GM12892 (cell line): Measurements from ENCODE around the gene KCNQ5.

ENCODE experiments used
- DNase-seq: peaks from one replicate; pipeline ENCODE4 v3.0.0; 2011; ENCODE audit not compliant: insufficient read length
- FAIRE-seq: peaks from 2 replicates; lab custom pipeline; 2011; peaks lifted over from hg19 to GRCh38; lab: Jason Lieb, UNC
- POLR2A ChIP-seq: IDR thresholded peaks from 2 replicates; pipeline ENCODE4 v1.6.1; 2011; ENCODE audit warnings: low read depth, low read length, control low read depth
- POLR2AphosphoS5 ChIP-seq: IDR thresholded peaks from 2 replicates; pipeline ENCODE4 v1.6.1; 2011; ENCODE audit warnings: low read depth, low read length, control low read depth
- TAF1 ChIP-seq: IDR thresholded peaks from 2 replicates; pipeline ENCODE4 v1.6.1; 2011; ENCODE audit warnings: low read depth, mild to moderate bottlenecking, control low read depth, low read length, borderline replicate concordance

KCNQ5 gene

GRCh38 chr6:72953971-72954381 is 332.1 kb downstream of the KCNQ5 start:
- TF ChIP-seq POLR2AphosphoS5: no peak
- no peak for TF ChIP-seq POLR2A
- no peak for TF ChIP-seq TAF1

GRCh38 chr6:72954716-72955115 is 332.9 kb downstream of the KCNQ5 start:
- FAIRE-seq: no peak
- TF ChIP-seq POLR2A: no peak
- no peak for TF ChIP-seq POLR2AphosphoS5
- no peak for TF ChIP-seq TAF1

More at GRCh38 chr6:72953971-72954381, 332.1 kb downstream of the KCNQ5 start:
- DNase-seq: no peak
- FAIRE-seq: no peak

GRCh38 chr6:72955666-72956065 is 333.8 kb downstream of the KCNQ5 start:
- FAIRE-seq: no peak
- TF ChIP-seq POLR2AphosphoS5 (no peak), POLR2A (no peak), TAF1 (no peak)
- no peak for DNase-seq

More at GRCh38 chr6:72954716-72955115, 332.9 kb downstream of the KCNQ5 start:
- DNase-seq: no peak

GRCh38 chr6:72956272-72956671 is 334.4 kb downstream of the KCNQ5 start:
- DNase-seq (no peak), FAIRE-seq (no peak)
- TF ChIP-seq POLR2A (no peak), TAF1 (no peak), POLR2AphosphoS5 (no peak)

GRCh38 chr6:72959821-72960220 is 338.0 kb downstream of the KCNQ5 start:
- FAIRE-seq: no peak

GRCh38 chr6:72963946-72964345 is 342.1 kb downstream of the KCNQ5 start:
- DNase-seq (no peak), FAIRE-seq (no peak)
- no peak for TF ChIP-seq TAF1
- no peak for TF ChIP-seq POLR2A
- no peak for TF ChIP-seq POLR2AphosphoS5

More at GRCh38 chr6:72959821-72960220, 338.0 kb downstream of the KCNQ5 start:
- TF ChIP-seq POLR2A: no peak
- DNase-seq: no peak

- no peak for FAIRE-seq
- TF ChIP-seq TAF1 (no peak), POLR2A (no peak), POLR2AphosphoS5 (no peak)
- no peak for DNase-seq
Measured at GRCh38 chr6:72966628-72967280, 344.9 kb downstream of the KCNQ5 start.

- no peak for DNase-seq
- TF ChIP-seq POLR2AphosphoS5: no peak
- no peak for TF ChIP-seq TAF1
- TF ChIP-seq POLR2A: no peak
- no peak for FAIRE-seq
Measured at GRCh38 chr6:72967329-72967728, 345.5 kb downstream of the KCNQ5 start.

- FAIRE-seq (no peak), DNase-seq (no peak)
- TF ChIP-seq POLR2A: no peak
- no peak for TF ChIP-seq TAF1
- no peak for TF ChIP-seq POLR2AphosphoS5
Measured at GRCh38 chr6:72968704-72969103, 346.8 kb downstream of the KCNQ5 start.

- DNase-seq (no peak), FAIRE-seq (no peak)
- no peak for TF ChIP-seq POLR2AphosphoS5
Measured at GRCh38 chr6:72969666-72970065, 347.8 kb downstream of the KCNQ5 start.

GRCh38 chr6:72972579-72972978 is 350.7 kb downstream of the KCNQ5 start:
- no peak for TF ChIP-seq POLR2AphosphoS5
- no peak for TF ChIP-seq TAF1
- TF ChIP-seq POLR2A: no peak
- DNase-seq (no peak), FAIRE-seq (no peak)

- no peak for FAIRE-seq
- no peak for TF ChIP-seq TAF1
- TF ChIP-seq POLR2AphosphoS5: no peak
- no peak for TF ChIP-seq POLR2A
- DNase-seq: no peak
Measured at GRCh38 chr6:72974276-72974675, 352.4 kb downstream of the KCNQ5 start.

GRCh38 chr6:72975352-72975752 is 353.5 kb downstream of the KCNQ5 start:
- FAIRE-seq (no peak), DNase-seq (no peak)
- TF ChIP-seq POLR2AphosphoS5: no peak
- no peak for TF ChIP-seq TAF1
- no peak for TF ChIP-seq POLR2A
